IMR-90 (cell line): ENCODE measurements around the gene SNTG2. TPM values are rescaled to one million over a fixed set of nuclear protein-coding genes. Genes with fewer than 3 reads are reported as not detected.

ENCODE experiments used
- ATAC-seq: fragments of 200-7000 bp; cut with Tn5 transposase; 2 replicates; pipeline ENCODE4 v1.9.1; 2020; ENCODE audit warnings: low read depth, mild to moderate bottlenecking, moderate library complexity
- BruUV-seq: library from RNA; stranded (reverse); fragments of 400-500 nt; replicated peaks from 2 replicates; lab custom pipeline; 2021; lab: Mats Ljungman, UMichigan
- CTCF ChIA-PET: fragments of 300-600 bp; formaldehyde crosslinking; extraction: SDS; loops from one replicate; lab custom pipeline; 2021; ENCODE audit warnings: antibody characterized with exemption; lab: Yijun Ruan, JAX
- POLR2A ChIA-PET: fragments of 300-600 bp; sonication (Branson Sonifier 250); formaldehyde crosslinking; loops from one replicate; lab custom pipeline; 2022; ENCODE audit warnings: antibody characterized with exemption; ENCODE audit not compliant: unreplicated experiment; lab: Charles Lee
- DNase-seq: peaks from one replicate; pipeline ENCODE4 v3.0.0; 2013
- H2AFZ ChIP-seq: replicated peaks from 2 replicates; pipeline ENCODE3; 2013; ENCODE audit warnings: low read length, mild to moderate bottlenecking; ENCODE audit not compliant: poor library complexity
- H2AK5ac ChIP-seq: 2 replicates; pipeline ENCODE4 v1.6.1; 2013; ENCODE audit warnings: low read depth, low read length, inconsistent platforms
- H2AK9ac ChIP-seq: replicated peaks from 2 replicates; pipeline ENCODE3; 2013; ENCODE audit warnings: mild to moderate bottlenecking, low read depth, low read length, moderate library complexity; ENCODE audit not compliant: poor library complexity
- H2BK120ac ChIP-seq: 2 replicates; pipeline ENCODE4 v1.6.1; 2013; ENCODE audit warnings: low read depth, low read length, inconsistent platforms
- H2BK15ac ChIP-seq: 3 replicates; pipeline ENCODE4 v1.6.1; 2013; ENCODE audit warnings: low read depth, low read length, inconsistent platforms
- H2BK20ac ChIP-seq: 2 replicates; pipeline ENCODE4 v1.6.1; 2013; ENCODE audit warnings: low read depth, mild to moderate bottlenecking, inconsistent platforms, low read length, moderate library complexity
- H2BK5ac ChIP-seq: 2 replicates; pipeline ENCODE4 v1.6.1; 2013; ENCODE audit warnings: mild to moderate bottlenecking, low read depth, low read length, inconsistent platforms; ENCODE audit not compliant: poor library complexity, severe bottlenecking
- H3K14ac ChIP-seq: replicated peaks from 2 replicates; pipeline ENCODE4 v1.6.1; 2013; ENCODE audit warnings: low read depth, low read length, inconsistent platforms
- H3K18ac ChIP-seq: 2 replicates; pipeline ENCODE4 v1.6.1; 2013; ENCODE audit warnings: low read depth, low read length, control low read depth
- H3K23ac ChIP-seq: 2 replicates; pipeline ENCODE4 v1.6.1; 2013; ENCODE audit warnings: low read depth, low read length, inconsistent platforms
- H3K27ac ChIP-seq: 2 replicates; pipeline ENCODE4 v1.5.1; 2013; ENCODE audit warnings: mild to moderate bottlenecking, control low read depth, low read length; ENCODE audit not compliant: insufficient read depth
- H3K27me3 ChIP-seq: 2 replicates; pipeline ENCODE4 v1.6.1; 2013; ENCODE audit warnings: low read length; ENCODE audit not compliant: control insufficient read depth, insufficient read depth
- H3K36me3 ChIP-seq: 2 replicates; pipeline ENCODE4 v1.6.1; 2013; ENCODE audit warnings: low read length, mixed read lengths; ENCODE audit not compliant: control insufficient read depth, insufficient read depth
- H3K4ac ChIP-seq: 2 replicates; pipeline ENCODE4 v1.6.1; 2013; ENCODE audit warnings: low read depth, low read length, inconsistent platforms
- H3K4me1 ChIP-seq: 2 replicates; pipeline ENCODE4 v1.6.1; 2013; ENCODE audit warnings: low read length, mixed read lengths; ENCODE audit not compliant: control insufficient read depth, insufficient read depth
- H3K4me2 ChIP-seq: 2 replicates; pipeline ENCODE4 v1.6.1; 2013; ENCODE audit warnings: low read depth, mild to moderate bottlenecking, control low read depth, low read length, moderate library complexity
- H3K4me3 ChIP-seq: 2 replicates; pipeline ENCODE4 v1.5.1; 2013; ENCODE audit warnings: low read depth, mild to moderate bottlenecking, control low read depth, low read length, moderate library complexity; ENCODE audit not compliant: insufficient read depth
- H3K56ac ChIP-seq: 2 replicates; pipeline ENCODE4 v1.6.1; 2013; ENCODE audit warnings: low read length, inconsistent platforms; ENCODE audit not compliant: insufficient read depth; ENCODE audit errors: extremely low read depth
- H3K79me1 ChIP-seq, 2 experiments: 2 replicates each; pipeline ENCODE4 v1.6.1; 2013; ENCODE audit warnings: low read length in 2 of 2, inconsistent platforms in 1 of 2, low read depth in 1 of 2
- H3K9ac ChIP-seq: 2 replicates; pipeline ENCODE4 v1.6.1; 2013; ENCODE audit warnings: low read depth, low read length, control low read depth
- H3K9me1 ChIP-seq: 2 replicates; pipeline ENCODE4 v1.6.1; 2013; ENCODE audit warnings: low read length, inconsistent platforms; ENCODE audit not compliant: insufficient read depth
- H3K9me3 ChIP-seq: 2 replicates; pipeline ENCODE4 v1.6.1; 2013; ENCODE audit warnings: low read length; ENCODE audit not compliant: control insufficient read depth, insufficient read depth
- H4K20me1 ChIP-seq: 2 replicates; pipeline ENCODE4 v1.6.1; 2013; ENCODE audit warnings: low read length, inconsistent platforms; ENCODE audit not compliant: insufficient read depth
- H4K5ac ChIP-seq: 2 replicates; pipeline ENCODE4 v1.6.1; 2013; ENCODE audit warnings: mild to moderate bottlenecking, low read depth, low read length, control low read depth
- H4K8ac ChIP-seq, 2 experiments: 2 replicates each; pipeline ENCODE4 v1.6.1; 2013; ENCODE audit warnings: low read depth in 2 of 2, low read length in 2 of 2, control low read depth in 1 of 2, inconsistent platforms in 1 of 2
- H4K91ac ChIP-seq: 2 replicates; pipeline ENCODE4 v1.6.1; 2013; ENCODE audit warnings: low read depth, low read length, inconsistent platforms; ENCODE audit not compliant: insufficient read depth
- CEBPB ChIP-seq: IDR thresholded peaks from 2 replicates; pipeline ENCODE4 v1.6.1; 2012; ENCODE audit warnings: low read depth, low read length, improper control_type of control experiment
- CHD1 ChIP-seq: IDR thresholded peaks from 2 replicates; pipeline ENCODE4 v1.6.1; 2012; ENCODE audit warnings: low read depth, low read length, improper control_type of control experiment
- NFE2L2 ChIP-seq: fragments of 150-350 bp; IDR thresholded peaks from 2 replicates; pipeline ENCODE4 v1.6.1; 2016; ENCODE audit warnings: low read depth, mild to moderate bottlenecking, low read length
- POLR2A ChIP-seq: IDR thresholded peaks from 2 replicates; pipeline ENCODE4 v1.6.1; 2012; ENCODE audit warnings: mild to moderate bottlenecking, low read depth, low read length
- RFX5 ChIP-seq: IDR thresholded peaks from 2 replicates; pipeline ENCODE4 v1.8.0; 2012; ENCODE audit warnings: low read depth, mild to moderate bottlenecking, low read length, moderate library complexity
- whole genome bisulfite sequencing, 2 experiments: methylation state at CpG; one replicate each; pipeline versions ENCODE4 v1.1.5 to v1.1.7; 2013; ENCODE audit warnings: missing lambda C conversion rate in 2 of 2; ENCODE audit not compliant: insufficient read length in 1 of 2; ENCODE audit errors: extremely low coverage in 2 of 2; 5-methylcytosine and 5-hydroxymethylcytosine counted together
- dilution Hi-C: fragments of 300-500 bp; cut with HindIII; formaldehyde crosslinking; loops from one replicate; pipeline ENCODE4 v1.14.3; 2018; ENCODE audit warnings: low sequenced_read_pairs; ENCODE audit not compliant: unreplicated experiment
- in situ Hi-C: fragments of 300-500 bp; cut with MboI; formaldehyde crosslinking; loops from 3 replicates; pipeline ENCODE4 v1.14.3; 2019; ENCODE audit warnings: low sequenced_read_pairs, inconsistent platforms, mixed read lengths
- intact Hi-C: fragments of 100-400 bp; cut with micrococcal nuclease; formaldehyde crosslinking; loops from 2 replicates; pipeline ENCODE4 v1.10.0; 2022
- polyA plus RNA-seq, 3 experiments: library from polyadenylated mRNA; depleted of rRNA; stranded (reverse); fragments of >200 nt; gene quantifications; 2 replicates each; pipeline ENCODE4 v1.2.3, GENCODE V29; 2012; ENCODE audit warnings: low replicate concordance in 1 of 3
- total RNA-seq: library from RNA; depleted of rRNA; stranded (reverse); fragments of >200 nt; gene quantifications from 2 replicates; pipeline ENCODE4 v1.2.3, GENCODE V29; 2012

Gene SNTG2
- total and polyA plus RNA-seq, 2 of the 4 experiments (the other 2 are of a cell fraction) = under 0.01 to 0.17 TPM

- TF ChIP-seq RFX5 = no peak
- no peak for TF ChIP-seq NFE2L2
- TF ChIP-seq CHD1 = no peak
- no peak for TF ChIP-seq POLR2A
- TF ChIP-seq CEBPB = no peak
- no peak for ATAC-seq
- H3K4me3 ChIP-seq = no peak overlapping the region
- H3K4ac ChIP-seq = peak overlapping the region; percentile 94
- peaks cover 16% of the 10 kb centered on the region for H3K4me1 ChIP-seq
- peak overlapping the region; percentile 99 for H2BK20ac ChIP-seq
- H3K18ac ChIP-seq = peak overlapping the region; percentile 79; the same call in 1 of the 2 replicates
- no peaks in the 10 kb centered on the region for H3K36me3 ChIP-seq
- peak overlapping the region; percentile 28; the same call in 1 of the 2 replicates for H3K14ac ChIP-seq
- H2AK9ac ChIP-seq = peak overlapping the region; percentile 74
- peak overlapping the region; percentile 100 for H2BK120ac ChIP-seq
- H4K20me1 ChIP-seq = no peaks in the 10 kb centered on the region
- H2BK15ac ChIP-seq = peak overlapping the region; percentile 72; the same call in 2 of the 3 replicates
- intact Hi-C loops (loop anchor here (10.0 kb wide), 2 partner anchors 359 to 491 kb away; no protein-coding TSS in a partner anchor), in situ Hi-C loops (no loop called here), dilution Hi-C loops (no loop called here)
- BruUV-seq = no TSS peak
- no peak overlapping the region for H3K9ac ChIP-seq
- no peak overlapping the region for H3K56ac ChIP-seq
- H3K27me3 ChIP-seq = no peaks in the 10 kb centered on the region
- peak overlapping the region; percentile 93 for H4K91ac ChIP-seq
- peaks cover 0 to 10% of the 10 kb centered on the region in 2 experiments; a peak in 2 of 4 replicates for H3K79me1 ChIP-seq
- H4K8ac ChIP-seq = peak overlapping the region; percentile 80 to 97
- ChIA-PET POLR2A (no interaction called here), CTCF (interaction anchor here (0.6 to 1.2 kb wide), 2 partner anchors 9 to 39 kb away, joined by 3 read pairs; no protein-coding TSS in a partner anchor)
- H3K27ac ChIP-seq = no peak overlapping the region; the same call in 1 of the 2 replicates
- H3K9me3 ChIP-seq = no peaks in the 10 kb centered on the region
- peak overlapping the region; percentile 67 for H2AFZ ChIP-seq
- peaks cover 13% of the 10 kb centered on the region for H3K9me1 ChIP-seq
- WGBS, 2 experiments = no CpG with 5 or more reads among the region's 8 CpGs
- H3K23ac ChIP-seq = peak overlapping the region; percentile 59
- H2AK5ac ChIP-seq = peak overlapping the region; percentile 95
- H2BK5ac ChIP-seq = peak overlapping the region; percentile 100
- peak overlapping the region; percentile 20; the same call in 1 of the 2 replicates for H3K4me2 ChIP-seq
- no peak for DNase-seq
- H4K5ac ChIP-seq = peak overlapping the region; percentile 61; the same call in 1 of the 2 replicates
Measured at GRCh38 chr2:1053786-1054185, 103.1 kb downstream of the SNTG2 start.
